Stimulated activated CD4-positive, alpha-beta T cell treated with anti-CD3 and anti-CD28 coated beads, Interleukin-12 subunit alpha, Interleukin-12 subunit beta, amount 100 ng/mL, for 24 hours (primary cell): ENCODE results near the gene SIX4.

Experiments used
- DNase-seq, 2 experiments: peaks; one replicate each; pipeline ENCODE4 v3.0.0-alpha.2; 2020; ENCODE audit warnings: low read depth in 2 of 2

Gene SIX4

GRCh38 chr14:60722107-60722356, 2.1 kb downstream of the SIX4 start:
- no peak for DNase-seq

GRCh38 chr14:60721326-60722106, 2.6 kb downstream of the SIX4 start:
- DNase-seq: peak in 1 of 2 experiments; percentile 50

GRCh38 chr14:60720962-60721325, 3.2 kb downstream of the SIX4 start:
- no peak for DNase-seq

- DNase-seq: no peak
Observed at GRCh38 chr14:60720391-60720790, 3.8 kb downstream of the SIX4 start.

- DNase-seq: no peak
Observed at GRCh38 chr14:60713513-60713912, 10.6 kb downstream of the SIX4 start.

- no peak for DNase-seq
Observed at GRCh38 chr14:60710494-60710893, 13.7 kb downstream of the SIX4 start.

GRCh38 chr14:60707858-60708257, 16.3 kb downstream of the SIX4 start:
- no peak for DNase-seq

- DNase-seq: no peak
Observed at GRCh38 chr14:60705100-60705499, 19.1 kb downstream of the SIX4 start.

GRCh38 chr14:60700598-60700997, 23.6 kb downstream of the SIX4 start:
- DNase-seq: no peak

- no peak for DNase-seq
Observed at GRCh38 chr14:60695327-60695726, 28.8 kb downstream of the SIX4 start.

- DNase-seq: no peak
Observed at GRCh38 chr14:60691383-60692113, 32.6 kb downstream of the SIX4 start.

GRCh38 chr14:60686865-60687264, 37.3 kb downstream of the SIX4 start:
- DNase-seq: no peak

- no peak for DNase-seq
Observed at GRCh38 chr14:60684203-60684602, 39.9 kb downstream of the SIX4 start.

- no peak for DNase-seq
Observed at GRCh38 chr14:60681271-60681670, 42.9 kb downstream of the SIX4 start.

- no peak for DNase-seq
Observed at GRCh38 chr14:60680511-60680910, 43.6 kb downstream of the SIX4 start.

GRCh38 chr14:60679566-60680258, 44.4 kb downstream of the SIX4 start:
- DNase-seq: no peak

- DNase-seq: no peak
Observed at GRCh38 chr14:60677701-60678100, 46.5 kb downstream of the SIX4 start.

GRCh38 chr14:60670989-60671388, 53.2 kb downstream of the SIX4 start:
- DNase-seq: no peak

GRCh38 chr14:60668431-60669112, 55.6 kb downstream of the SIX4 start:
- DNase-seq: no peak

- DNase-seq: no peak
Observed at GRCh38 chr14:60665177-60665550, 59.0 kb downstream of the SIX4 start.

- DNase-seq: no peak
Observed at GRCh38 chr14:60662982-60663381, 61.2 kb downstream of the SIX4 start.

GRCh38 chr14:60661721-60662120, 62.4 kb downstream of the SIX4 start:
- no peak for DNase-seq
